ENCODE data around the gene HES5. TPM values are rescaled to one million over a fixed set of nuclear protein-coding genes. Genes with fewer than 3 reads are reported as not detected.

Gene HES5
- total and polyA plus RNA-seq, 2 experiments from 2014 or later = not detected

DNA sequence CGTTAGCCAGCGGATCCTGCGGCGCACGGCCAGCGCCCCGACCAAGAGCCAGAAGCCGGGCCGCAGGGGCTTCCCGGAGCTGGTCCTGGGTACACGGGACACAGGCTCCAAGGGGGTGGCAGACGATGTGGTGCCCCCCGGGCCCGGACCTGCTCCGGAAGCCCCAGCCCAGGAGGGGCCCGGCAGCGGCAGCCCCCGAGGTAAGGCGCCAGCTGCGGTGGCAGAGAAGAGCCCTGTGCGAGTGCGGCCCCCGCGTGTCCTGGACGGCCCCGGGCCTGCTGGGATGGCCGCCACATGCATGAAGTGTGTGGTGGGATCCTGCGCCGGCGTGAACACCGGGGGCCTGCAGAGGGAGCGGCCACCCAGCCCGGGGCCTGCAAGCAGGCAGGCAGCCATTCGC, 27.9 kb downstream of the HES5 start:
- H2AFZ ChIP-seq = no peak overlapping the region
- 79 to 81% methylated on average over 33 to 34 of the region's 34 CpGs for WGBS, 2 experiments (ENCODE audit: low coverage in 1 of 2, low lambda C conversion rate in 2 of 2, missing lambda C conversion rate in 2 of 2)
- H3K27ac ChIP-seq = no peak overlapping the region
- no peak overlapping the region for H3K4me3 ChIP-seq
- no peak for TF ChIP-seq EZH2 (IDR thresholded peaks at IDR 0.05; ENCODE audit: insufficient read depth, poor library complexity, severe bottlenecking)
- TF ChIP-seq EZH2phosphoT487 (IDR thresholded peaks at IDR 0.05; ENCODE audit: insufficient read depth, low read depth) = no peak
- H3K9ac ChIP-seq = no peak overlapping the region
- H3K27me3 ChIP-seq (replicated peaks; ENCODE audit: insufficient read depth) = peaks cover 10% of the 10 kb centered on the region
- H4K20me1 ChIP-seq (ENCODE audit: insufficient read depth) = no peaks in the 10 kb centered on the region
- H3K4me2 ChIP-seq (ENCODE audit: unreplicated experiment) = no peak overlapping the region
- H3K4me1 ChIP-seq (ENCODE audit: insufficient read depth) = no peaks in the 10 kb centered on the region
- no peaks in the 10 kb centered on the region for H3F3A ChIP-seq (ENCODE audit: insufficient read depth)
- H3K36me3 ChIP-seq (ENCODE audit: low read depth) = no peaks in the 10 kb centered on the region
- no peaks in the 10 kb centered on the region for H3K9me2 ChIP-seq (ENCODE audit: insufficient read depth)
- DNase-seq = no peak
- H3K79me2 ChIP-seq (ENCODE audit: insufficient read depth) = no peaks in the 10 kb centered on the region
- in situ Hi-C loops (cut with MboI) = loop anchor here (25.0 kb wide), 1 partner anchor 315 kb away; the partner anchor contains the start of gene FAAP20
- H3K9me3 ChIP-seq (ENCODE audit: low read depth) = no peaks in the 10 kb centered on the region

DNA sequence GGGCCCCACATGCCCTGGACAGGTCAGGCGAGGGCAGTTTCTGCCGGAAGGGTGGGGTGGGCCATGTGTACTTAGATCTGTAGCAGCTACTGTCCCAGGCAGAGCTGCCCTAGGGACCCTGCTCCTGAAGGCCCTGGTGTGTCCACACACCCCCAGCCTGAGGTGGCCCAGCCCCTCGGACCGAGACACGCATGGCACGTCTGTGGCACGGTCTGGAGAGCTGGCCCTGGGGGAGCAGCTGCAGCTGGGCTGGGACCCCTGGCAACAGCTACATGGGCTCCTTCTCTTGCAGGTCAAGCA, 28.3 kb downstream of the HES5 start:
- in situ Hi-C loops (cut with MboI) = loop anchor here (25.0 kb wide), 1 partner anchor 314 kb away; the partner anchor contains the start of gene FAAP20

DNA sequence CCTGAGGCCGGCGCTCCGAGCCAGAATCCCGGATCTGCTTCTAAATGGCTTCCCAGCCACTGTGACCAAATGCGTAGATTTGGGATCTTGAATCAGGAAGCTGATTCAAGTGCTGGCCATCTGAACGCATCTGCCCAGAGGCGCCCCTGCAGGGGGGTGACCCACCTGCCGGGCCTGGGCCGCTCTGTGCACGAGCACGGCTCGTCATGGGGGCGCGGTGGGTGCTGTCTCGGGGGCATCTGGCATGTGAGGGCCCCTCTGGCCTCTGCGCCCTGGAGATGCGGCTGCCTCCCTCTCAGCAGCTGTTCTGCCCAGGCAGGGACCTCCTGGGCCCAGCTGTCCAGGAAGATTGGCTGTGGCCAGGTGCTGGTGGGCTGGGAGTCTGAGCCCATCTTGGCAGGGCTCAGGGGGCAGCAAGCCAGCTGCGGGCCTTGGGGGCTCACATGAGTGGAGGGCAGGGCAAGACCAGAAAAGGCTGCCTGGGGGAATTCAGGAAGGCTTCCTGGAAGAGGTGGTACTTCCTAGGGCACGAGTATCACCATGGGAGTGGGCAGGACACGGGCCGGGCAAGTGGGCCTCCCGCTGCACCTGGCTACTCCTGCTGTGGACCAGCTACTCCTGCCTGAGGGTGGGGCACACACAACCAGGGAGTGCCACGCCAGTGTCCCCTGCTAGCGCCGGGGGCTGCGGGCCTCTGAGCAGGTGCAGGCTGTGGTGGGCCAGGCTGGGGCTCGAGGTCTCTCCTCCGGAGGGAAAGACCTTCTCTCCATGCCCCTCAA, 28.8 kb downstream of the HES5 start:
- no peaks in the 10 kb centered on the region for H3F3A ChIP-seq (ENCODE audit: insufficient read depth)
- H3K27me3 ChIP-seq (replicated peaks; ENCODE audit: insufficient read depth) = peaks cover 10% of the 10 kb centered on the region
- H3K4me3 ChIP-seq = no peak overlapping the region
- H3K27ac ChIP-seq = no peak overlapping the region
- no peak for DNase-seq
- H3K9ac ChIP-seq = no peak overlapping the region
- no peaks in the 10 kb centered on the region for H3K9me2 ChIP-seq (ENCODE audit: insufficient read depth)
- H2AFZ ChIP-seq = no peak overlapping the region
- TF ChIP-seq EZH2 (IDR thresholded peaks at IDR 0.05; ENCODE audit: insufficient read depth, poor library complexity, severe bottlenecking) = no peak
- TF ChIP-seq EZH2phosphoT487 (IDR thresholded peaks at IDR 0.05; ENCODE audit: insufficient read depth, low read depth) = no peak
- 58 to 61% methylated on average over 23 to 27 of the region's 28 CpGs for WGBS, 2 experiments (ENCODE audit: low coverage in 1 of 2, low lambda C conversion rate in 2 of 2, missing lambda C conversion rate in 2 of 2)
- no peaks in the 10 kb centered on the region for H3K36me3 ChIP-seq (ENCODE audit: low read depth)
- in situ Hi-C loops (cut with MboI) = loop anchor here (25.0 kb wide), 1 partner anchor 314 kb away; the partner anchor contains the start of gene FAAP20
- no peak overlapping the region for H3K4me2 ChIP-seq (ENCODE audit: unreplicated experiment)
- no peaks in the 10 kb centered on the region for H4K20me1 ChIP-seq (ENCODE audit: insufficient read depth)
- no peaks in the 10 kb centered on the region for H3K79me2 ChIP-seq (ENCODE audit: insufficient read depth)
- H3K9me3 ChIP-seq (ENCODE audit: low read depth) = no peaks in the 10 kb centered on the region
- no peaks in the 10 kb centered on the region for H3K4me1 ChIP-seq (ENCODE audit: insufficient read depth)

More for the DNA sequence above, 28.3 kb downstream of the HES5 start:
- Histone ChIP-seq H4K20me1 (ENCODE audit: insufficient read depth) (no peaks in the 10 kb centered on the region), H3K4me1 (ENCODE audit: insufficient read depth) (no peaks in the 10 kb centered on the region), H3K27me3 (replicated peaks; ENCODE audit: insufficient read depth) (peaks cover 10% of the 10 kb centered on the region), H3F3A (ENCODE audit: insufficient read depth) (no peaks in the 10 kb centered on the region), H3K27ac (no peak overlapping the region), H3K4me3 (no peak overlapping the region), H3K36me3 (ENCODE audit: low read depth) (no peaks in the 10 kb centered on the region), H3K9me3 (ENCODE audit: low read depth) (no peaks in the 10 kb centered on the region), H2AFZ (no peak overlapping the region), H3K79me2 (ENCODE audit: insufficient read depth) (no peaks in the 10 kb centered on the region), H3K4me2 (ENCODE audit: unreplicated experiment) (no peak overlapping the region), H3K9me2 (ENCODE audit: insufficient read depth) (no peaks in the 10 kb centered on the region), H3K9ac (no peak overlapping the region)
- WGBS, 2 experiments (ENCODE audit: low coverage in 1 of 2, low lambda C conversion rate in 2 of 2, missing lambda C conversion rate in 2 of 2) = 50 to 70% methylated on average over 7 of the region's 7 CpGs
- TF ChIP-seq EZH2 (IDR thresholded peaks at IDR 0.05; ENCODE audit: insufficient read depth, poor library complexity, severe bottlenecking) (no peak), EZH2phosphoT487 (IDR thresholded peaks at IDR 0.05; ENCODE audit: insufficient read depth, low read depth) (no peak)
- DNase-seq = no peak

DNA sequence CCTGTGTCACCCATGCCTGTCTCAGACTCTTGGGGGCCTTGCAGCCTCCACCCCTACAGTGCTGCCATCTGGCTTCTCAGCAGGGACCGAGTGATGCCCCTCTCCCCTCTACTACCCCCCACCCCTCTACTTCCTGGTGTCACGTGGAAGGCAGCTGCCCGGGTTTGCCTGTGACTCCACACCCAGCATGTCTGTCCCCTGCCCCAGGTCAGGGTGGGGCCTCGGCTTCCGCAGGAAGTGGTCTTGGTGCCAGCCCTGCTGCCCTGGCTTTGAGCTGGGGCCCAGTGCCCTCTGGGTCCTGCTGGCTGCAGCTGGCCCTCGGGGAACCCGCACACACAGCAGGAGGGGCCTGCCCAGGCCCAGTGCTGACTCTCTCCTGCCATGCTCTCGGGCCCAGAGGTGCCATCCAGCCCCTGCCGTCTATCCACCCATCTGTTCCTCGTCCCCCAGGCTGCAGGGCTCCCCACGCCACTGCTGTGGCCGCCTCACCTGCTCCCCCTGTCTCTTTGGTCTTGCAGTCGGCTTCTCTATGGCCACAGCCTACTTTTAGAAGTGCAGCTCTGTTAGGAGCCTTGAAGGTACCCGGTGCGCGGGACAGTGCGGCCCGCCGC, 30.0 kb downstream of the HES5 start:
- in situ Hi-C loops (cut with MboI) = loop anchor here (25.0 kb wide), 1 partner anchor 313 kb away; the partner anchor contains the start of gene FAAP20
- no peaks in the 10 kb centered on the region for H3K9me2 ChIP-seq (ENCODE audit: insufficient read depth)
- no peak overlapping the region for H3K4me2 ChIP-seq (ENCODE audit: unreplicated experiment)
- no peak overlapping the region for H2AFZ ChIP-seq
- H3K27me3 ChIP-seq (replicated peaks; ENCODE audit: insufficient read depth) = peaks cover 10% of the 10 kb centered on the region
- TF ChIP-seq EZH2phosphoT487 (IDR thresholded peaks at IDR 0.05; ENCODE audit: insufficient read depth, low read depth) = no peak
- TF ChIP-seq EZH2 (IDR thresholded peaks at IDR 0.05; ENCODE audit: insufficient read depth, poor library complexity, severe bottlenecking) = no peak
- no peak for DNase-seq
- H3K9me3 ChIP-seq (ENCODE audit: low read depth) = no peaks in the 10 kb centered on the region
- WGBS, 2 experiments (ENCODE audit: low coverage in 1 of 2, low lambda C conversion rate in 2 of 2, missing lambda C conversion rate in 2 of 2) = 17 to 47% methylated on average over 9 to 18 of the region's 19 CpGs
- H3K36me3 ChIP-seq (ENCODE audit: low read depth) = no peaks in the 10 kb centered on the region
- H3F3A ChIP-seq (ENCODE audit: insufficient read depth) = no peaks in the 10 kb centered on the region
- H3K79me2 ChIP-seq (ENCODE audit: insufficient read depth) = no peaks in the 10 kb centered on the region
- no peak overlapping the region for H3K27ac ChIP-seq
- no peak overlapping the region for H3K9ac ChIP-seq
- no peaks in the 10 kb centered on the region for H4K20me1 ChIP-seq (ENCODE audit: insufficient read depth)
- no peak overlapping the region for H3K4me3 ChIP-seq
- H3K4me1 ChIP-seq (ENCODE audit: insufficient read depth) = no peaks in the 10 kb centered on the region

All from GM23248 (cell line).